DND-41 (cell line): ENCODE data around the gene RNF135.

Experiments
- ATAC-seq: fragments of 200-7000 bp; cut with Tn5 transposase; 3 replicates; pipeline ENCODE4 v1.9.1; 2021; ENCODE audit warnings: low read depth; ENCODE audit not compliant: insufficient read depth
- DNase-seq: peaks from one replicate; pipeline ENCODE4 v3.0.0-alpha.2; 2020
- H2AFZ ChIP-seq: 2 replicates; pipeline ENCODE4 v1.6.0; 2012; ENCODE audit warnings: low read depth, low read length
- H3K27ac ChIP-seq: 2 replicates; pipeline ENCODE4 v1.5.1; 2012; ENCODE audit warnings: low read length, inconsistent platforms
- H3K27me3 ChIP-seq: fragments of 200-600 bp; sonication (generic); 2 replicates; pipeline ENCODE4 v1.6.0; 2012; ENCODE audit warnings: low read length, mild to moderate bottlenecking, inconsistent platforms; ENCODE audit not compliant: insufficient read depth, poor library complexity
- H3K36me3 ChIP-seq: 2 replicates; pipeline ENCODE4 v1.5.1; 2012; ENCODE audit warnings: low read length, inconsistent platforms; ENCODE audit not compliant: insufficient read depth
- H3K4me1 ChIP-seq: 2 replicates; pipeline ENCODE4 v1.5.1; 2012; ENCODE audit warnings: mild to moderate bottlenecking, low read length; ENCODE audit not compliant: insufficient read depth
- H3K4me2 ChIP-seq: 2 replicates; pipeline ENCODE4 v1.6.0; 2012; ENCODE audit warnings: mild to moderate bottlenecking, moderate library complexity, low read length, inconsistent platforms; ENCODE audit not compliant: insufficient read depth
- H3K4me3 ChIP-seq, 2 experiments: fragments of 200-600 bp in 1 of 2; shearing (Covaris generic) in 1 of 2; 2 replicates each; pipeline ENCODE4 v1.5.1; 2012 to 2016; ENCODE audit warnings: inconsistent platforms in 2 of 2, low read length in 2 of 2, mild to moderate bottlenecking in 2 of 2, low read depth in 1 of 2, moderate library complexity in 1 of 2
- H3K79me2 ChIP-seq: 2 replicates; pipeline ENCODE4 v1.6.0; 2012; ENCODE audit warnings: low read length, inconsistent platforms; ENCODE audit not compliant: insufficient read depth
- H3K9ac ChIP-seq: 2 replicates; pipeline ENCODE4 v1.6.0; 2012; ENCODE audit warnings: low read depth, mild to moderate bottlenecking, inconsistent platforms, low read length, moderate library complexity
- H3K9me3 ChIP-seq: 2 replicates; pipeline ENCODE4 v1.5.1; 2012; ENCODE audit warnings: low read length, moderate library complexity, mild to moderate bottlenecking, inconsistent platforms; ENCODE audit not compliant: insufficient read depth, severe bottlenecking
- H4K20me1 ChIP-seq: 2 replicates; pipeline ENCODE4 v1.6.0; 2012; ENCODE audit warnings: low read length; ENCODE audit not compliant: insufficient read depth
- EZH2 ChIP-seq: IDR thresholded peaks from 3 replicates; pipeline ENCODE4 v1.6.1; 2012; ENCODE audit warnings: borderline replicate concordance, low read depth, mild to moderate bottlenecking, moderate library complexity, low read length, inconsistent platforms; ENCODE audit not compliant: severe bottlenecking
- TF ChIP-seq, protein P1 (sequence below): IDR thresholded peaks from 2 replicates; pipeline ENCODE4 v1.5.1; 2012; ENCODE audit warnings: borderline replicate concordance, low read length, moderate library complexity, mild to moderate bottlenecking; ENCODE audit not compliant: poor library complexity, severe bottlenecking; ENCODE audit errors: extremely low read depth

RNF135 gene

GRCh38 chr17:30992551-30992950 is 21.7 kb downstream of the RNF135 start:
- H3K9me3 ChIP-seq = no peaks in the 10 kb centered on the region
- ATAC-seq = no peak
- DNase-seq = no peak
- no peaks in the 10 kb centered on the region for H3K79me2 ChIP-seq
- H3K4me3 ChIP-seq = no peak overlapping the region
- no peak overlapping the region for H3K27ac ChIP-seq
- no peak for TF ChIP-seq EZH2
- TF ChIP-seq, protein P1, sequence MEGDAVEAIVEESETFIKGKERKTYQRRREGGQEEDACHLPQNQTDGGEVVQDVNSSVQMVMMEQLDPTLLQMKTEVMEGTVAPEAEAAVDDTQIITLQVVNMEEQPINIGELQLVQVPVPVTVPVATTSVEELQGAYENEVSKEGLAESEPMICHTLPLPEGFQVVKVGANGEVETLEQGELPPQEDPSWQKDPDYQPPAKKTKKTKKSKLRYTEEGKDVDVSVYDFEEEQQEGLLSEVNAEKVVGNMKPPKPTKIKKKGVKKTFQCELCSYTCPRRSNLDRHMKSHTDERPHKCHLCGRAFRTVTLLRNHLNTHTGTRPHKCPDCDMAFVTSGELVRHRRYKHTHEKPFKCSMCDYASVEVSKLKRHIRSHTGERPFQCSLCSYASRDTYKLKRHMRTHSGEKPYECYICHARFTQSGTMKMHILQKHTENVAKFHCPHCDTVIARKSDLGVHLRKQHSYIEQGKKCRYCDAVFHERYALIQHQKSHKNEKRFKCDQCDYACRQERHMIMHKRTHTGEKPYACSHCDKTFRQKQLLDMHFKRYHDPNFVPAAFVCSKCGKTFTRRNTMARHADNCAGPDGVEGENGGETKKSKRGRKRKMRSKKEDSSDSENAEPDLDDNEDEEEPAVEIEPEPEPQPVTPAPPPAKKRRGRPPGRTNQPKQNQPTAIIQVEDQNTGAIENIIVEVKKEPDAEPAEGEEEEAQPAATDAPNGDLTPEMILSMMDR = peak; percentile 15
- H2AFZ ChIP-seq = no peak overlapping the region
- H3K9ac ChIP-seq = no peak overlapping the region
- H3K36me3 ChIP-seq = peaks cover 34% of the 10 kb centered on the region
- H3K27me3 ChIP-seq = no peaks in the 10 kb centered on the region
- no peaks in the 10 kb centered on the region for H4K20me1 ChIP-seq
- no peaks in the 10 kb centered on the region for H3K4me1 ChIP-seq
- no peak overlapping the region for H3K4me2 ChIP-seq

DNA sequence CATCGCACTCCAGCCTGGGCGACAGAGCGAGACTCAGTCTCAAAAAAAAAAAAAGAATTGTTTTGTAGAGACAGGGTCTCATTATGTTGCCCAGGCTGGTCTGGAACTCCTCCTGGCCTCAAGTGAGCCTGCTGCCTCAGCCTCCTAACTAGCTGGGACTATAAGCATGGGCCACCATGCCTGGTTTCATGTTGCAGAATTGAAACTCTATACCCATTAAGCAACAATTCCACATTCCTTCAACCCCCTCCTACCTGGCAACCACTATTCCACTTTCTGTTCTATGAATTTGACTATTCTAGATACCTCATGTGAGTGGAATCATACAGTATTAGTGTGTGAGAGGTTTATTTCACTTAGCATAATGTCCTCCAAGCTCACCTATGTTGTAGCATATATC is 24.5 kb downstream of the RNF135 start:
- Histone ChIP-seq H3K79me2 (no peaks in the 10 kb centered on the region), H3K4me1 (no peaks in the 10 kb centered on the region), H3K4me2 (no peak overlapping the region), H3K4me3 (no peak overlapping the region), H2AFZ (no peak overlapping the region), H3K9ac (no peak overlapping the region), H3K9me3 (no peaks in the 10 kb centered on the region), H4K20me1 (no peaks in the 10 kb centered on the region), H3K27me3 (no peaks in the 10 kb centered on the region), H3K36me3 (peaks cover 45% of the 10 kb centered on the region), H3K27ac (no peak overlapping the region)
- TF ChIP-seq, protein P1 = no peak
- no peak for TF ChIP-seq EZH2
- DNase-seq = no peak
- ATAC-seq = no peak

DNA sequence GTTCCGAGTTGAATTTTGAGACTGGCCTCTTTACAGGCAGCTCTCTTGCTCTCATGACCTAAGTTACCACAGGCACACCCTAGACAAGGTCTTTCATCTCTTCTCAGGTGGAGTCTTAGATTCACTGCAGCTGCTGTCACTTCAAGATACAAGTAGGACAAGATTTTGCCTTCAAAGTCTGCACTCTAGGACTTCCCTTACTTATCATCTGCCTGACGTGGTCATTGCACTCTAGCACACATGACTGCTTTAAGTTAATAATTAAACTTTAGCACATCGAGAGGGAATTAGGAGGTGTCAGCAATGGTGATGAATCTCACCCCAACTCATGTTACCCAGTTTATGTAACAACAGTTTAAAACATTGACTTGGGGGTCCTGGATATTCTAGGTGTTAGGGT is 25.6 kb downstream of the RNF135 start:
- Histone ChIP-seq H3K4me1 (no peaks in the 10 kb centered on the region), H3K36me3 (peaks cover 41% of the 10 kb centered on the region), H4K20me1 (no peaks in the 10 kb centered on the region), H3K4me3 (no peak overlapping the region), H3K9ac (no peak overlapping the region), H2AFZ (no peak overlapping the region), H3K27ac (no peak overlapping the region), H3K27me3 (no peaks in the 10 kb centered on the region), H3K79me2 (no peaks in the 10 kb centered on the region), H3K4me2 (no peak overlapping the region), H3K9me3 (no peaks in the 10 kb centered on the region)
- TF ChIP-seq EZH2 = no peak
- TF ChIP-seq, protein P1 = no peak
- ATAC-seq = no peak
- no peak for DNase-seq

GRCh38 chr17:30997270-30997669 is 26.4 kb downstream of the RNF135 start:
- Histone ChIP-seq H3K79me2 (no peaks in the 10 kb centered on the region), H3K27ac (no peak overlapping the region), H3K27me3 (no peaks in the 10 kb centered on the region), H3K4me1 (no peaks in the 10 kb centered on the region), H2AFZ (no peak overlapping the region), H3K36me3 (peaks cover 41% of the 10 kb centered on the region), H4K20me1 (no peaks in the 10 kb centered on the region), H3K9me3 (no peaks in the 10 kb centered on the region), H3K9ac (no peak overlapping the region), H3K4me3 (no peak overlapping the region), H3K4me2 (no peak overlapping the region)
- ATAC-seq (no peak), DNase-seq (no peak)
- TF ChIP-seq EZH2 = no peak
- TF ChIP-seq, protein P1 = no peak
